SK-N-SH (cell line): ENCODE results near the gene CACFD1. TPM values are rescaled to one million over a fixed set of nuclear protein-coding genes. Genes with fewer than 3 reads are reported as not detected.

Experiments used
- CTCF ChIA-PET: fragments of 300-600, 350-600 bp; formaldehyde crosslinking; extraction: SDS; loops from one replicate; lab custom pipeline; 2021; lab: Yijun Ruan, JAX
- POLR2A ChIA-PET: fragments of 350-600 bp; sonication (Branson Sonifier 250); formaldehyde crosslinking; extraction: SDS; loops from one replicate; lab custom pipeline; 2020; ENCODE audit warnings: antibody characterized with exemption, inconsistent platforms; lab: Yijun Ruan, JAX
- DNase-seq: peaks from one replicate; pipeline ENCODE4 v3.0.0; 2012
- H2AFZ ChIP-seq: fragments of 200-600 bp; sonication (generic); 2 replicates; pipeline ENCODE4 v1.8.1; 2016; ENCODE audit warnings: antibody characterized with exemption, mild to moderate bottlenecking, low read depth
- H3F3A ChIP-seq: fragments of 200-600 bp; sonication (generic); replicated peaks from 2 replicates; pipeline ENCODE3; 2016; ENCODE audit warnings: antibody characterized with exemption, mild to moderate bottlenecking; ENCODE audit not compliant: insufficient read depth
- H3K27ac ChIP-seq, 2 experiments: fragments of 200-500 bp in 1 of 2; fragments of 200-600 bp in 1 of 2; sonication (Bioruptor generic) in 1 of 2; sonication (generic), shearing (Covaris generic) in 1 of 2; 2 replicates each; pipeline versions ENCODE4 v1.5.1 to v1.6.1; 2014 to 2016; ENCODE audit warnings: low read depth in 2 of 2, inconsistent platforms in 1 of 2, low read length in 1 of 2, mild to moderate bottlenecking in 1 of 2, mixed read lengths in 1 of 2
- H3K27me3 ChIP-seq: fragments of 200-600 bp; sonication (generic), shearing (Covaris generic); 2 replicates; pipeline ENCODE4 v1.6.1; 2016; ENCODE audit warnings: mixed run types; ENCODE audit not compliant: insufficient read depth
- H3K36me3 ChIP-seq, 2 experiments: fragments of 200-500 bp in 1 of 2; fragments of 200-600 bp in 1 of 2; sonication (Bioruptor generic) in 1 of 2; sonication (generic) in 1 of 2; replicated peaks in 1 of 2; 2 replicates each; pipeline versions ENCODE3 to v1.5.1; 2014 to 2016; ENCODE audit warnings: low read length in 1 of 2, mild to moderate bottlenecking in 1 of 2; ENCODE audit not compliant: insufficient read depth in 2 of 2, control insufficient read depth in 1 of 2
- H3K4me1 ChIP-seq, 2 experiments: fragments of 200-500 bp in 1 of 2; fragments of 200-600 bp in 1 of 2; sonication (Bioruptor generic) in 1 of 2; sonication (generic), shearing (Covaris generic) in 1 of 2; 2 replicates each; pipeline versions ENCODE4 v1.5.1 to v1.6.1; 2014 to 2016; ENCODE audit warnings: low read depth in 1 of 2, low read length in 1 of 2, mixed run types in 1 of 2; ENCODE audit not compliant: insufficient read depth in 2 of 2, control insufficient read depth in 1 of 2
- H3K4me2 ChIP-seq: fragments of 200-600 bp; sonication (generic), shearing (Covaris generic); 2 replicates; pipeline ENCODE4 v1.6.1; 2017; ENCODE audit warnings: mixed run types
- H3K4me3 ChIP-seq, 2 experiments: fragments of 200-500 bp in 1 of 2; fragments of 200-600 bp in 1 of 2; sonication (Bioruptor generic) in 1 of 2; sonication (generic), shearing (Covaris generic) in 1 of 2; 2 replicates each; pipeline versions ENCODE4 v1.5.1 to v1.8.1; 2014 to 2016; ENCODE audit warnings: low read depth in 2 of 2, inconsistent platforms in 1 of 2, low read length in 1 of 2, mild to moderate bottlenecking in 1 of 2, mixed read lengths in 1 of 2, moderate library complexity in 1 of 2
- H3K79me2 ChIP-seq: fragments of 200-600 bp; sonication (generic); 2 replicates; pipeline ENCODE4 v1.8.1; 2017; ENCODE audit warnings: mild to moderate bottlenecking; ENCODE audit not compliant: insufficient read depth
- H3K9ac ChIP-seq: fragments of 200-600 bp; sonication (generic); 2 replicates; pipeline ENCODE4 v1.6.1; 2017; ENCODE audit warnings: mixed run types
- H3K9me2 ChIP-seq: fragments of 200-600 bp; sonication (generic); 2 replicates; pipeline ENCODE4 v1.6.1; 2017; ENCODE audit warnings: mixed run types
- H3K9me3 ChIP-seq: fragments of 200-600 bp; sonication (generic); 2 replicates; pipeline ENCODE4 v1.6.1; 2017; ENCODE audit warnings: mixed run types, mild to moderate bottlenecking, moderate library complexity
- H4K20me1 ChIP-seq: fragments of 200-600 bp; sonication (generic); 2 replicates; pipeline ENCODE4 v1.6.1; 2017; ENCODE audit warnings: mild to moderate bottlenecking, mixed run types; ENCODE audit not compliant: insufficient read depth
- CHD2 ChIP-seq: fragments of 150-350 bp; IDR thresholded peaks from 2 replicates; pipeline ENCODE4 v1.6.1; 2018; ENCODE audit warnings: low read length; ENCODE audit not compliant: partially characterized antibody
- ELF1 ChIP-seq: IDR thresholded peaks from 2 replicates; pipeline ENCODE4 v1.4.0; 2012
- FOXJ3 ChIP-seq: sonication (generic); formaldehyde crosslinking; IDR thresholded peaks from 2 replicates; pipeline ENCODE4 v1.5.1; 2020; ENCODE audit warnings: mild to moderate bottlenecking, missing genetic modification reagents
- GATA2 ChIP-seq: sonication (generic); formaldehyde crosslinking; IDR thresholded peaks from 2 replicates; pipeline ENCODE4 v1.5.0; 2020; ENCODE audit warnings: mild to moderate bottlenecking, missing genetic modification reagents
- JUND ChIP-seq: IDR thresholded peaks from 2 replicates; pipeline ENCODE4 v1.4.0; 2012
- MXI1 ChIP-seq: IDR thresholded peaks from 2 replicates; pipeline ENCODE4 v1.6.1; 2012; ENCODE audit warnings: mild to moderate bottlenecking, low read depth, low read length, improper control_type of control experiment
- NFIC ChIP-seq: IDR thresholded peaks from 2 replicates; pipeline ENCODE4 v1.4.0; 2012; ENCODE audit warnings: borderline replicate concordance
- NRF1 ChIP-seq: IDR thresholded peaks from 2 replicates; pipeline ENCODE4 v1.6.1; 2012; ENCODE audit warnings: low read depth, mild to moderate bottlenecking, low read length
- PBX3 ChIP-seq: IDR thresholded peaks from 2 replicates; pipeline ENCODE4; 2012
- POLR2AphosphoS5 ChIP-seq: IDR thresholded peaks from 2 replicates; pipeline ENCODE4 v1.6.1; 2012; ENCODE audit warnings: low read depth, low read length
- SIN3A ChIP-seq: IDR thresholded peaks from 2 replicates; pipeline ENCODE4 v1.6.1; 2012; ENCODE audit warnings: low read depth, mild to moderate bottlenecking, low read length, moderate library complexity, borderline replicate concordance
- SMC3 ChIP-seq: IDR thresholded peaks from 2 replicates; pipeline ENCODE4 v1.6.1; 2012; ENCODE audit warnings: low read depth, low read length, improper control_type of control experiment
- TCF12 ChIP-seq: IDR thresholded peaks from 2 replicates; pipeline ENCODE4 v1.4.0; 2012
- ZBTB33 ChIP-seq: IDR thresholded peaks from 2 replicates; pipeline ENCODE4 v1.4.0; 2012; ENCODE audit warnings: low read depth, borderline replicate concordance
- WGBS: methylation state at CpG from one replicate; pipeline ENCODE4 v1.1.6; 2017; ENCODE audit warnings: low lambda C conversion rate; 5-methylcytosine and 5-hydroxymethylcytosine counted together
- polyA plus RNA-seq, 3 experiments: library from polyadenylated mRNA; depleted of rRNA; stranded (reverse); fragments of >200 nt; gene quantifications; 2 replicates each; pipeline ENCODE4 v1.2.3, GENCODE V29; 2012

CACFD1 gene
- polyA plus RNA-seq, 1 of the 3 experiments (the other 2 are of a cell fraction): 16.8 TPM

- WGBS: no CpG with 5 or more reads among the region's 25 CpGs
- CTCF ChIA-PET: interaction anchor here (0.8 to 3.9 kb wide), 32 partner anchors 8 to 464 kb away, joined by 3 to 23 read pairs (median 5); partner anchors contain the start of genes SURF1 and SURF2
- no peaks in the 10 kb centered on the region for H4K20me1 ChIP-seq
- POLR2A ChIA-PET: interaction anchor here (0.8 kb wide), 1 partner anchor 150 kb away, joined by 3 read pairs; the partner anchor contains the start of gene DBH
- no peaks in the 10 kb centered on the region for H3F3A ChIP-seq
- no peak overlapping the region for H3K4me3 ChIP-seq
- no peak overlapping the region for H2AFZ ChIP-seq
- H3K27ac ChIP-seq: no peak overlapping the region
- no peak overlapping the region for H3K9ac ChIP-seq
- no peaks in the 10 kb centered on the region for H3K27me3 ChIP-seq
- H3K9me2 ChIP-seq: no peaks in the 10 kb centered on the region
- peaks cover 0 to 12% of the 10 kb centered on the region in 2 experiments; a peak in 1 of 4 replicates for H3K4me1 ChIP-seq
- H3K36me3 ChIP-seq: no peaks in the 10 kb centered on the region
- no peak for DNase-seq
- TF ChIP-seq PBX3 (no peak), SIN3A (no peak)
- TF ChIP-seq, all 33 proteins: peak for 0
- H3K9me3 ChIP-seq: no peaks in the 10 kb centered on the region
- H3K4me2 ChIP-seq: no peak overlapping the region
- H3K79me2 ChIP-seq: no peaks in the 10 kb centered on the region
These were observed 25.9 kb downstream of the CACFD1 start for GRCh38 chr9:133485531-133486260.

DNA sequence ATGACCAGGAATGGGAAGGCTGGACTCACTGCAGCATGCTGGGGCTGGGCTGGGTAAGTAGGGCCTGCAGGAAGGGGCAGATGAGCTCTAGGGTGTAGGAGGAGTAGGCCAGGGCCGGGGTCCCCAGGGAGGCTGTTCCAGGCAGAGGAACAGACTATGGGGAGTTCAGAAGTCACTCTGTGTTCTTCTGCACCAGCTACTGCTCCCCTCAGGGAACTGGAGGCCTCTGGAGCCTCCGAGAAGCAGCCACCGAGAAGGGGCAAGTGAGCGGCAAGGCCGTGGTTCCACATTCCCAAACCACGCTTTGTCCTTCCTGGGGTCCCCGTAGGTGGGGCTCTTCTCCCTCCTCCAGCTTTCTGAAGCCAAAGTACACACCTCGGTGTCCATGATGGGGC is 27.6 kb downstream of the CACFD1 start:
- Histone ChIP-seq H3F3A (no peaks in the 10 kb centered on the region), H3K9me3 (no peaks in the 10 kb centered on the region), H3K4me1 (peaks cover 0 to 19% of the 10 kb centered on the region in 2 experiments; a peak in 1 of 4 replicates), H3K4me3 (no peak overlapping the region), H3K27ac (no peak overlapping the region), H3K79me2 (no peaks in the 10 kb centered on the region), H3K36me3 (no peaks in the 10 kb centered on the region), H3K27me3 (no peaks in the 10 kb centered on the region), H3K9me2 (no peaks in the 10 kb centered on the region), H4K20me1 (no peaks in the 10 kb centered on the region), H3K9ac (no peak overlapping the region), H3K4me2 (no peak overlapping the region), H2AFZ (no peak overlapping the region)
- TF ChIP-seq POLR2AphosphoS5 (no peak), CHD2 (no peak), ZBTB33 (no peak), JUND (no peak), NFIC (no peak), PBX3 (no peak), SMC3 (no peak), TCF12 (no peak), GATA2 (no peak), ELF1 (no peak), MXI1 (no peak), NRF1 (no peak), FOXJ3 (CRISPR knock-in tag) (no peak)
- WGBS: 69% methylated on average over 4 of the region's 8 CpGs
- no peak for DNase-seq
- ChIA-PET POLR2A (no interaction called here), CTCF (interaction anchor here (0.8 to 3.9 kb wide), 19 partner anchors 8 to 307 kb away, joined by 3 to 23 read pairs (median 5); no protein-coding TSS in a partner anchor)
